Thyroid gland (tissue), 4 donors: ENCODE measurements around the gene DDX53.

ENCODE experiments used
- CTCF ChIP-seq, 6 experiments: fragments of 200-600 bp in 3 of 6; fragments of 450-650 bp in 3 of 6; sonication (generic) in 3 of 6; IDR thresholded peaks; one replicate each; pipeline ENCODE4 v1.5.1; 2016 to 2019; ENCODE audit warnings: antibody characterized with exemption in 6 of 6, mild to moderate bottlenecking in 2 of 6, inconsistent platforms in 1 of 6, moderate library complexity in 1 of 6
- POLR2A ChIP-seq, 2 donors: fragments of 450-650 bp; IDR thresholded peaks; one replicate each; pipeline ENCODE4 v1.6.1; 2017; ENCODE audit warnings: antibody characterized with exemption in 2 of 2, mild to moderate bottlenecking in 2 of 2, moderate library complexity in 1 of 2

- TF ChIP-seq CTCF (IDR thresholded peaks at IDR 0.05): no peak
- no peak for TF ChIP-seq POLR2A (IDR thresholded peaks at IDR 0.05)
These were observed 13.8 kb upstream of the DDX53 start for GRCh38 chrX:22985958-22986357.
